Liver (tissue), 3 donors: Measurements from ENCODE around the gene MAP1LC3B.

Experiments
- ATF3 ChIP-seq: IDR thresholded peaks from 2 replicates; pipeline ENCODE4 v1.6.1; 2016; ENCODE audit warnings: antibody characterized with exemption
- CTCF ChIP-seq: fragments of 150-350 bp; IDR thresholded peaks from 2 replicates; pipeline ENCODE4 v1.5.1; 2017; ENCODE audit warnings: improper control_type of control experiment, low read depth, low read length; ENCODE audit not compliant: missing input control
- EGR1 ChIP-seq, 2 donors: IDR thresholded peaks; 2 replicates each; pipeline ENCODE4 v1.6.1; 2016 to 2018; ENCODE audit warnings: antibody characterized with exemption in 2 of 2, low read depth in 2 of 2
- FOXA2 ChIP-seq: IDR thresholded peaks from 2 replicates; pipeline ENCODE4 v1.6.1; 2016; ENCODE audit warnings: antibody characterized with exemption
- GABPA ChIP-seq, 2 donors: IDR thresholded peaks in 1 of 2; conservative IDR thresholded peaks in 1 of 2; 2 replicates each; pipeline ENCODE4 v1.6.1; 2016; ENCODE audit warnings: antibody characterized with exemption in 2 of 2, mild to moderate bottlenecking in 1 of 2, moderate library complexity in 1 of 2
- JUND ChIP-seq, 2 donors: IDR thresholded peaks; 2 replicates each; pipeline ENCODE4 v1.6.1; 2016; ENCODE audit warnings: antibody characterized with exemption in 2 of 2
- MAX ChIP-seq: IDR thresholded peaks from 2 replicates; pipeline ENCODE4 v1.6.1; 2016; ENCODE audit warnings: antibody characterized with exemption
- NR2F2 ChIP-seq: IDR thresholded peaks from 2 replicates; pipeline ENCODE4 v1.6.1; 2016; ENCODE audit warnings: antibody characterized with exemption
- REST ChIP-seq: IDR thresholded peaks from 2 replicates; pipeline ENCODE4 v1.6.1; 2016; ENCODE audit warnings: antibody characterized with exemption, mild to moderate bottlenecking
- RXRA ChIP-seq, 2 donors: IDR thresholded peaks; 2 replicates each; pipeline ENCODE4 v1.6.1; 2017 to 2018; ENCODE audit warnings: antibody characterized with exemption in 2 of 2, mild to moderate bottlenecking in 1 of 2
- TAF1 ChIP-seq: conservative IDR thresholded peaks from 2 replicates; pipeline ENCODE4 v1.6.1; 2016; ENCODE audit warnings: antibody characterized with exemption, mild to moderate bottlenecking
- YY1 ChIP-seq: IDR thresholded peaks from 2 replicates; pipeline ENCODE4 v1.6.1; 2016; ENCODE audit warnings: antibody characterized with exemption, mild to moderate bottlenecking
- donor health status: healthy.
- donor health status: healthy.

GRCh38 chr16:87350031-87350430 is 42.1 kb upstream of the MAP1LC3B start:
- no peak for TF ChIP-seq ATF3
- no peak for TF ChIP-seq CTCF
- no peak for TF ChIP-seq REST
- no peak for TF ChIP-seq MAX
- TF ChIP-seq JUND (IDR thresholded peaks at IDR 0.05): no peak
- no peak for TF ChIP-seq TAF1
- no peak for TF ChIP-seq NR2F2
- no peak for TF ChIP-seq YY1
- no peak for TF ChIP-seq FOXA2
- no peak for TF ChIP-seq GABPA (IDR thresholded peaks at IDR 0.05 in 1 of 2, conservative IDR thresholded peaks at IDR 0.05 in 1 of 2)
- no peak for TF ChIP-seq RXRA (IDR thresholded peaks at IDR 0.05)
- TF ChIP-seq EGR1 (IDR thresholded peaks at IDR 0.05; ENCODE audit: low read depth in 2 of 2): no peak
